B cell (primary cell): ENCODE data around the gene NAP1L5. TPM values are rescaled to one million over a fixed set of nuclear protein-coding genes. Genes with fewer than 3 reads are reported as not detected.

Source experiments
- ATAC-seq: fragments of 200-7000 bp; cut with Tn5 transposase; one replicate; pipeline ENCODE4 v1.10.0; 2021; ENCODE audit warnings: low read depth, mild to moderate bottlenecking, moderate number of reproducible peaks, moderate library complexity
- CTCF ChIA-PET: fragments of 350-600 bp; sonication (Branson Sonifier 250); formaldehyde crosslinking; loops from one replicate; lab custom pipeline; 2021; ENCODE audit warnings: antibody characterized with exemption, inconsistent platforms; lab: Charles Lee
- POLR2A ChIA-PET: fragments of 350-600 bp; sonication (Branson Sonifier 250); formaldehyde crosslinking; loops from one replicate; lab custom pipeline; 2021; ENCODE audit warnings: antibody characterized with exemption; lab: Charles Lee
- DNase-seq: peaks from one replicate; pipeline ENCODE4 v3.0.0; 2013
- H2AFZ ChIP-seq: 2 replicates; pipeline ENCODE4 v1.6.1; 2012; ENCODE audit warnings: mild to moderate bottlenecking, low read depth, low read length; ENCODE audit not compliant: insufficient read depth, poor library complexity, severe bottlenecking
- H3K27ac ChIP-seq, 2 donors: 1 replicate in 1 of 2; 2 replicates in 1 of 2; pipeline ENCODE4 v1.5.1; 2012 to 2013; ENCODE audit warnings: low read length in 2 of 2, mild to moderate bottlenecking in 2 of 2, moderate library complexity in 1 of 2
- H3K27me3 ChIP-seq, 4 experiments: fragments of 200-600 bp in 1 of 4; sonication (generic) in 1 of 4; replicated peaks in 1 of 4; 1 replicate in 2 of 4; 2 replicates in 2 of 4; pipeline versions ENCODE4 v1.6.1 to v1.7.0; 2013 to 2016; ENCODE audit warnings: low read length in 3 of 4, mild to moderate bottlenecking in 2 of 4, mixed read lengths in 1 of 4, moderate library complexity in 1 of 4; ENCODE audit not compliant: insufficient read depth in 4 of 4, control insufficient read depth in 3 of 4; ENCODE audit errors: control extremely low read depth in 1 of 4
- H3K36me3 ChIP-seq, 2 experiments: replicated peaks in 1 of 2; 1 replicate in 1 of 2; 2 replicates in 1 of 2; pipeline versions ENCODE4 v1.6.1 to v1.7.1; 2013; ENCODE audit warnings: low read length in 1 of 2; ENCODE audit not compliant: insufficient read depth in 2 of 2, control insufficient read depth in 1 of 2; ENCODE audit errors: control extremely low read depth in 1 of 2, extremely low read depth in 1 of 2
- H3K4me1 ChIP-seq, 2 donors: fragments of 200-600 bp in 1 of 2; sonication (generic) in 1 of 2; 1 replicate in 1 of 2; 2 replicates in 1 of 2; pipeline versions ENCODE4 v1.5.1 to v1.6.1; 2013 to 2017; ENCODE audit warnings: low read length in 2 of 2; ENCODE audit not compliant: control insufficient read depth in 2 of 2, insufficient read depth in 2 of 2
- H3K4me2 ChIP-seq: replicated peaks from 2 replicates; pipeline ENCODE3; 2012; ENCODE audit warnings: mild to moderate bottlenecking, low read depth, low read length; ENCODE audit not compliant: poor library complexity, severe bottlenecking
- H3K4me3 ChIP-seq, 5 experiments: fragments of 200-600 bp in 1 of 5; sonication (generic) in 1 of 5; 1 replicate in 3 of 5; 2 replicates in 2 of 5; pipeline versions ENCODE4 v1.5.1 to v1.7.0; 2011 to 2016; ENCODE audit warnings: low read length in 4 of 5, mild to moderate bottlenecking in 4 of 5, low read depth in 2 of 5, control low read depth in 1 of 5, moderate library complexity in 1 of 5; ENCODE audit not compliant: insufficient read depth in 1 of 5; ENCODE audit errors: control extremely low read depth in 1 of 5, extremely low read depth in 1 of 5
- H3K79me2 ChIP-seq: fragments of 200-600 bp; sonication (generic); one replicate; pipeline ENCODE4 v1.6.0; 2016; ENCODE audit warnings: low read length; ENCODE audit not compliant: control insufficient read depth, insufficient read depth
- H3K9ac ChIP-seq: fragments of 200-600 bp; sonication (generic); 2 replicates; pipeline ENCODE4 v1.6.1; 2017; ENCODE audit warnings: mild to moderate bottlenecking, low read length, moderate library complexity
- H3K9me3 ChIP-seq, 3 donors: one replicate each; pipeline versions ENCODE4 v1.6.1 to v1.7.1; 2013; ENCODE audit warnings: low read length in 2 of 3; ENCODE audit not compliant: control insufficient read depth in 2 of 3, insufficient read depth in 1 of 3; ENCODE audit errors: control extremely low read depth in 1 of 3
- H4K20me1 ChIP-seq: 2 replicates; pipeline ENCODE4 v1.6.0; 2012; ENCODE audit warnings: mild to moderate bottlenecking, low read length; ENCODE audit not compliant: insufficient read depth, control insufficient read depth, poor library complexity, severe bottlenecking
- H3K27ac Mint-ChIP-seq: one replicate; pipeline ENCODE4 v1.8.0; 2021; ENCODE audit warnings: mixed read lengths
- H3K27me3 Mint-ChIP-seq: one replicate; pipeline ENCODE4 v1.8.0; 2021; ENCODE audit warnings: mixed read lengths
- H3K4me1 Mint-ChIP-seq: one replicate; pipeline ENCODE4 v1.8.0; 2021; ENCODE audit warnings: mixed read lengths
- H3K4me3 Mint-ChIP-seq: one replicate; pipeline ENCODE4 v1.8.0; 2021; ENCODE audit warnings: mixed read lengths
- H3K9me3 Mint-ChIP-seq: one replicate; pipeline ENCODE4 v1.8.0; 2022; ENCODE audit warnings: mixed read lengths; ENCODE audit not compliant: insufficient read depth
- CTCF ChIP-seq: fragments of 200-600 bp; IDR thresholded peaks from one replicate; pipeline ENCODE4 v1.8.0; 2022; ENCODE audit warnings: antibody characterized with exemption, mild to moderate bottlenecking
- EZH2 ChIP-seq: IDR thresholded peaks from 2 replicates; pipeline ENCODE4 v1.6.1; 2012; ENCODE audit warnings: borderline replicate concordance, low read depth, mild to moderate bottlenecking, moderate library complexity, low read length; ENCODE audit not compliant: insufficient read depth, poor library complexity, severe bottlenecking
- WGBS: methylation state at CpG from one replicate; pipeline ENCODE4 v1.1.5; 2013; ENCODE audit warnings: missing lambda C conversion rate; ENCODE audit not compliant: insufficient coverage; 5-methylcytosine and 5-hydroxymethylcytosine counted together
- intact Hi-C: fragments of 100-400 bp; cut with micrococcal nuclease; formaldehyde crosslinking; loops from one replicate; pipeline ENCODE4 v1.10.0; 2022
- polyA plus RNA-seq: library from polyadenylated mRNA; depleted of rRNA; stranded (reverse); fragments of >200 nt; gene quantifications from 2 replicates; pipeline ENCODE4 v1.2.3, GENCODE V29; 2012
- total RNA-seq, 2 donors: library from RNA; stranded (reverse); fragments of 120-200 nt in 1 of 2; gene quantifications; 1 replicate in 1 of 2; 2 replicates in 1 of 2; pipeline versions ENCODE4 v1.2.3 to v1.2.4, GENCODE V29; 2013 to 2022

The NAP1L5 gene
- total and polyA plus RNA-seq, 2 donors (not counting 1 experiment from before 2014, with no cell fraction given): 1.5 to 1.7 TPM

- H3K4me1 ChIP-seq: no peaks in the 10 kb centered on the region
- no peak for ATAC-seq
- H3K79me2 ChIP-seq: no peaks in the 10 kb centered on the region
- Mint-ChIP-seq H3K4me1 (no peaks in the 10 kb centered on the region), H3K9me3 (no peaks in the 10 kb centered on the region), H3K4me3 (no peak overlapping the region), H3K27ac (no peak overlapping the region), H3K27me3 (peaks cover 14% of the 10 kb centered on the region)
- no peak overlapping the region for H3K27ac ChIP-seq
- H3K4me3 ChIP-seq: no peak overlapping the region
- H3K4me2 ChIP-seq: no peak overlapping the region
- no peaks in the 10 kb centered on the region for H3K9me3 ChIP-seq
- DNase-seq: no peak
- H3K9ac ChIP-seq: no peak overlapping the region
- intact Hi-C loops: no loop called here
- H3K36me3 ChIP-seq: no peaks in the 10 kb centered on the region
- H2AFZ ChIP-seq: no peak overlapping the region
- TF ChIP-seq CTCF (no peak), EZH2 (no peak)
- H3K27me3 ChIP-seq: no peaks in the 10 kb centered on the region
- WGBS: no CpG with 5 or more reads among the region's 1 CpG
- CTCF ChIA-PET: no interaction called here
- POLR2A ChIA-PET: no interaction called here
- H4K20me1 ChIP-seq: no peaks in the 10 kb centered on the region
Observed at GRCh38 chr4:88745175-88745574, 47.5 kb upstream of the NAP1L5 start.

GRCh38 chr4:88744609-88745008 lies 47.0 kb upstream of the NAP1L5 start:
- Histone ChIP-seq H4K20me1 (no peaks in the 10 kb centered on the region), H3K9me3 (no peaks in the 10 kb centered on the region), H3K27me3 (no peaks in the 10 kb centered on the region), H3K27ac (no peak overlapping the region), H2AFZ (no peak overlapping the region), H3K79me2 (no peaks in the 10 kb centered on the region), H3K4me2 (no peak overlapping the region), H3K4me1 (no peaks in the 10 kb centered on the region), H3K9ac (no peak overlapping the region), H3K36me3 (no peaks in the 10 kb centered on the region), H3K4me3 (no peak overlapping the region)
- no peak for DNase-seq
- Mint-ChIP-seq H3K9me3 (no peaks in the 10 kb centered on the region), H3K27me3 (peaks cover 19% of the 10 kb centered on the region), H3K4me3 (no peak overlapping the region), H3K27ac (no peak overlapping the region), H3K4me1 (no peaks in the 10 kb centered on the region)
- 80% methylated on average over 1 of the region's 3 CpGs for WGBS
- ChIA-PET CTCF (no interaction called here), POLR2A (no interaction called here)
- intact Hi-C loops: no loop called here
- TF ChIP-seq CTCF (no peak), EZH2 (no peak)
- ATAC-seq: no peak
